K562 (cell line): ENCODE data around the gene MPG. TPM values are rescaled to one million over a fixed set of nuclear protein-coding genes. Genes with fewer than 3 reads are reported as not detected.

Experiments
- ATAC-seq: fragments of 200-7000 bp; cut with Tn5 transposase; 3 replicates; pipeline ENCODE4 v1.9.1; 2020; ENCODE audit warnings: moderate library complexity
- BruUV-seq: library from RNA; stranded (reverse); fragments of 400-500 nt; replicated peaks from 2 replicates; lab custom pipeline; 2021; lab: Mats Ljungman, UMichigan
- CTCF ChIA-PET: fragments of 300-600 bp; formaldehyde crosslinking; extraction: SDS; loops from one replicate; lab custom pipeline; 2021; ENCODE audit warnings: low intra/inter-chr PET ratio; lab: Yijun Ruan, JAX
- POLR2A ChIA-PET: fragments of 300-600, 350-650 bp; sonication (Branson Sonifier 250); formaldehyde crosslinking; extraction: SDS; loops from one replicate; lab custom pipeline; 2021; ENCODE audit warnings: antibody characterized with exemption, inconsistent platforms; lab: Yijun Ruan, JAX
- DNase-seq, 4 experiments: peaks; one replicate each; pipeline versions ENCODE4 v3.0.0 to v3.0.0-alpha.2; 2011 to 2018; ENCODE audit warnings: low spot score in 3 of 4, mixed read lengths in 3 of 4; ENCODE audit errors: extremely low read depth in 1 of 4
- FAIRE-seq: peaks from 2 replicates; lab custom pipeline; 2011; peaks lifted over from hg19 to GRCh38; lab: Jason Lieb, UNC
- H2AFZ ChIP-seq: 2 replicates; pipeline ENCODE4 v1.6.0; 2011; ENCODE audit warnings: low read depth, low read length, control low read depth, inconsistent platforms
- H3K27ac ChIP-seq: fragments of 200-600 bp; 3 replicates; pipeline ENCODE4 v1.8.0; 2011; ENCODE audit warnings: low read depth, mild to moderate bottlenecking, control low read depth, inconsistent platforms, low read length, moderate library complexity, mixed read lengths; ENCODE audit errors: extremely low read depth
- H3K27me3 ChIP-seq, 2 experiments: fragments of 300-600 bp in 1 of 2; 2 replicates in 1 of 2; 3 replicates in 1 of 2; pipeline versions ENCODE4 v1.6.0 to v1.8.0; 2011; ENCODE audit warnings: inconsistent platforms in 2 of 2, low read length in 2 of 2, mild to moderate bottlenecking in 1 of 2, mixed read lengths in 1 of 2, moderate library complexity in 1 of 2; ENCODE audit not compliant: control insufficient read depth in 2 of 2, insufficient read depth in 2 of 2
- H3K36me3 ChIP-seq: fragments of 300-600 bp; 3 replicates; pipeline ENCODE4 v1.8.0; 2011; ENCODE audit warnings: mild to moderate bottlenecking, low read length, inconsistent platforms; ENCODE audit not compliant: control insufficient read depth, insufficient read depth
- H3K4me1 ChIP-seq, 2 experiments: fragments of 200-600 bp in 1 of 2; replicated peaks in 1 of 2; 2 replicates in 1 of 2; 3 replicates in 1 of 2; pipeline versions ENCODE4 v1.5.1 to v1.8.0; 2011; ENCODE audit warnings: inconsistent platforms in 2 of 2, low read length in 2 of 2, mild to moderate bottlenecking in 1 of 2, mixed read lengths in 1 of 2, moderate library complexity in 1 of 2; ENCODE audit not compliant: control insufficient read depth in 2 of 2, insufficient read depth in 2 of 2
- H3K4me2 ChIP-seq: 2 replicates; pipeline ENCODE4 v1.6.1; 2011; ENCODE audit warnings: low read length, control low read depth, inconsistent platforms, mixed read lengths; ENCODE audit not compliant: insufficient read depth
- H3K4me3 ChIP-seq: fragments of 200-600 bp; sonication (generic), shearing (Covaris generic); 2 replicates; pipeline ENCODE4 v1.5.1; 2016; ENCODE audit warnings: control low read depth, inconsistent platforms
- H3K79me2 ChIP-seq: fragments of 200-600 bp; 3 replicates; pipeline ENCODE4 v1.8.0; 2011; ENCODE audit warnings: low read length, inconsistent platforms; ENCODE audit not compliant: control insufficient read depth, insufficient read depth
- H3K9ac ChIP-seq, 2 experiments: 2 replicates each; pipeline versions ENCODE4 v1.6.0 to v1.6.1; 2011; ENCODE audit warnings: low read depth in 2 of 2, low read length in 2 of 2, control low read depth in 1 of 2, inconsistent platforms in 1 of 2, mild to moderate bottlenecking in 1 of 2, mixed read lengths in 1 of 2; ENCODE audit not compliant: insufficient read depth in 1 of 2
- H3K9me1 ChIP-seq: one replicate; pipeline ENCODE4 v1.6.0; 2011; ENCODE audit warnings: inconsistent platforms, mild to moderate bottlenecking, low read length, moderate library complexity; ENCODE audit not compliant: control insufficient read depth, insufficient read depth
- H3K9me3 ChIP-seq: replicated peaks from 2 replicates; pipeline ENCODE4 v1.5.1; 2011; ENCODE audit warnings: low read depth, low read length, inconsistent platforms; ENCODE audit not compliant: control insufficient read depth, insufficient read depth
- H4K20me1 ChIP-seq: replicated peaks from 2 replicates; pipeline ENCODE4 v1.6.1; 2011; ENCODE audit warnings: low read length, inconsistent platforms, mixed read lengths; ENCODE audit not compliant: control insufficient read depth, insufficient read depth
- ARID1B ChIP-seq: fragments of 450-650 bp; IDR thresholded peaks from 2 replicates; pipeline ENCODE4 v1.6.1; 2016; ENCODE audit warnings: antibody characterized with exemption, mild to moderate bottlenecking, inconsistent platforms
- EP400 ChIP-seq: fragments of 450-650 bp; IDR thresholded peaks from 2 replicates; pipeline ENCODE4 v1.6.1; 2017; ENCODE audit warnings: antibody characterized with exemption, mild to moderate bottlenecking, moderate library complexity
- ESRRA ChIP-seq: fragments of 450-650 bp; IDR thresholded peaks from 2 replicates; pipeline ENCODE4 v1.6.1; 2014; ENCODE audit warnings: low read depth, mild to moderate bottlenecking, moderate library complexity, borderline replicate concordance
- FUS ChIP-seq: fragments of 200-400 bp; formaldehyde crosslinking; optimal IDR thresholded peaks from 2 replicates; pipeline ENCODE3; 2017; ENCODE audit warnings: low read depth, low read length
- IFI16 ChIP-seq: fragments of 250-450 bp; sonication (Bioruptor Pico); IDR thresholded peaks from 2 replicates; pipeline ENCODE4 v2.1.2; 2022; ENCODE audit warnings: mild to moderate bottlenecking, inconsistent platforms
- IRF2 ChIP-seq: sonication (generic); formaldehyde crosslinking; IDR thresholded peaks from 2 replicates; pipeline ENCODE4 v1.8.1; 2022; ENCODE audit warnings: mild to moderate bottlenecking, missing genetic modification reagents
- MYC ChIP-seq, 2 experiments: fragments of 250-450 bp in 1 of 2; sonication (Bioruptor Pico) in 1 of 2; IDR thresholded peaks; 2 replicates each; pipeline versions ENCODE4 v1.5.1 to v1.6.1; 2012 to 2021; ENCODE audit warnings: low read depth in 2 of 2, borderline replicate concordance in 1 of 2, improper control_type of control experiment in 1 of 2, low read length in 1 of 2, mild to moderate bottlenecking in 1 of 2, moderate library complexity in 1 of 2
- NCOA6 ChIP-seq: fragments of 450-650 bp; IDR thresholded peaks from 2 replicates; pipeline ENCODE4 v1.6.1; 2017; ENCODE audit warnings: mild to moderate bottlenecking
- RBM34 ChIP-seq: fragments of 200-400 bp; formaldehyde crosslinking; IDR thresholded peaks from 2 replicates; pipeline ENCODE4 v1.6.1; 2018; ENCODE audit warnings: low read length, borderline replicate concordance; ENCODE audit not compliant: insufficient read depth
- RCOR1 ChIP-seq, 2 experiments: IDR thresholded peaks; 2 replicates each; pipeline ENCODE4 v1.6.1; 2012; ENCODE audit warnings: low read depth in 2 of 2, low read length in 2 of 2, borderline replicate concordance in 1 of 2, improper control_type of control experiment in 1 of 2
- TEAD4 ChIP-seq, 2 experiments: sonication (generic) in 1 of 2; formaldehyde crosslinking in 1 of 2; IDR thresholded peaks; 2 replicates each; pipeline versions ENCODE4 v1.6.1 to v1.8.0; 2012 to 2022; ENCODE audit warnings: borderline replicate concordance in 1 of 2, inconsistent platforms in 1 of 2, low read length in 1 of 2, mild to moderate bottlenecking in 1 of 2, missing genetic modification reagents in 1 of 2
- TSC22D4 ChIP-seq: fragments of 450-650 bp; IDR thresholded peaks from 2 replicates; pipeline ENCODE4 v1.6.1; 2016; ENCODE audit warnings: missing genetic modification characterization, missing biosample characterization, control low read depth
- U2AF2 ChIP-seq: fragments of 200-400 bp; formaldehyde crosslinking; optimal IDR thresholded peaks from 2 replicates; pipeline ENCODE3; 2017; ENCODE audit warnings: low read depth, mild to moderate bottlenecking, low read length
- ZFP30 ChIP-seq: fragments of 250-450 bp; sonication (Bioruptor Pico); IDR thresholded peaks from 2 replicates; pipeline ENCODE4 v1.8.0; 2022; ENCODE audit warnings: moderate library complexity, mild to moderate bottlenecking, inconsistent platforms, borderline replicate concordance
- ZNF175 ChIP-seq: fragments of 200-800 bp; sonication (Bioruptor generic); IDR thresholded peaks from 2 replicates; pipeline ENCODE4 v1.6.1; 2016; ENCODE audit warnings: low read depth, mild to moderate bottlenecking, missing genetic modification characterization, missing compliant biosample characterization
- ZNF408 ChIP-seq: fragments of 250-450 bp; sonication (Bioruptor Pico); IDR thresholded peaks from 2 replicates; pipeline ENCODE4 v1.4.0; 2020; ENCODE audit warnings: low read depth, mild to moderate bottlenecking, moderate library complexity
- WGBS: fragments of 100-300 bp; shearing (Covaris generic); methylation state at CpG from one replicate; pipeline ENCODE4 v1.1.6; 2016; ENCODE audit warnings: low coverage, mixed read lengths; ENCODE audit not compliant: insufficient coverage; ENCODE audit errors: missing lambda C conversion rate; 5-methylcytosine and 5-hydroxymethylcytosine counted together
- in situ Hi-C: fragments of 300-500 bp; cut with MboI; formaldehyde crosslinking; loops from 4 replicates; pipeline ENCODE4 v1.15.0; 2018; ENCODE audit warnings: inconsistent platforms, mixed read lengths
- intact Hi-C: fragments of 100-400 bp; cut with micrococcal nuclease; formaldehyde crosslinking; loops from 2 replicates; pipeline ENCODE4 v1.14.2; 2022
- polyA plus RNA-seq, 8 experiments: library from polyadenylated mRNA; depleted of rRNA in 4 of 8; stranded (reverse) in 5 of 8; unstranded in 3 of 8; fragments of >200 nt; fragmentation: Nextera tagmentation in 2 of 8; fragmentation: Illumina TruSeq in 1 of 8; extraction: Ambion mirVana in 2 of 8; extraction: Trizol in 1 of 8; gene quantifications; 2 replicates each; pipeline versions ENCODE4 v1.2.1 to v1.2.3, GENCODE V29; 2011 to 2014; ENCODE audit warnings: inconsistent platforms in 1 of 8, missing spikeins in 1 of 8
- total RNA-seq, 7 experiments: library from RNA; depleted of rRNA in 6 of 7; stranded (reverse); fragments of >200 nt in 6 of 7; fragmentation: Illumina TruSeq in 2 of 7; extraction: Trizol in 2 of 7; gene quantifications; 2 replicates each; pipeline versions ENCODE4 v1.2.1 to v1.2.3, GENCODE V29; 2011 to 2021; ENCODE audit warnings: low replicate concordance in 1 of 7
- TF ChIP-seq, protein P1 (sequence below), 2 experiments: fragments of 150-350 bp in 1 of 2; IDR thresholded peaks; 2 replicates each; pipeline ENCODE4 v1.6.1; 2012 to 2016; ENCODE audit warnings: low read depth in 2 of 2, low read length in 2 of 2, mild to moderate bottlenecking in 1 of 2, moderate library complexity in 1 of 2
- TF ChIP-seq, protein P2 (sequence below): fragments of 450-650 bp; formaldehyde crosslinking; IDR thresholded peaks from 2 replicates; pipeline ENCODE4 v1.4.0; 2022; ENCODE audit warnings: missing genetic modification characterization

Gene MPG
- total and polyA plus RNA-seq, 9 of the 15 experiments (the other 6 are each of a cell fraction or from before 2014, with no cell fraction given) = 0.42 to 226 (median 36.2) TPM

DNA sequence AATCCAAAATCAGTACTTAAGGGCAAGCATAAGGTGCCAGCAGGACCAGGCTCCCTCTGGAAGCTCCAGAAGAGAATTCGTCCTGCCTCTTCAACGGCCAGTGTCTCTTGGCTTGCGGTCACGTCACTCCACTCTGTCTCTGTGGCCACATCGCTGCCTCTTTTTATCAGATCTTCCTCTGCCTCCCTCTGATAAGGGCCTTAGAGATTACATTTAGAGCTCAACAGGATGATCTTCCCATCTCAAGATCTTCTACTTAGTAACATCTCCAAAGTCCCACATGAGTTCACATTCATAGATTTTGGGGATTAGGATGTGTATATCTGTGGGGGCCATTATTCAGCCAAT is 16.9 kb downstream of the MPG start:
- WGBS = 17% methylated on average over 5 of the region's 5 CpGs
- Histone ChIP-seq H3K4me1 (peaks cover 14 to 52% of the 10 kb centered on the region in 2 experiments; a peak in 4 of 5 replicates), H3K79me2 (no peaks in the 10 kb centered on the region), H2AFZ (no peak overlapping the region), H3K4me2 (0 out of 2 replicates have a peak overlapping the region, but pooled peaks have one; percentile 7), H3K9ac (peak overlapping the region in 1 of 2 experiments; percentile 78; a peak in 2 of 4 replicates), H3K27ac (no peak overlapping the region), H3K27me3 (no peaks in the 10 kb centered on the region), H4K20me1 (no peaks in the 10 kb centered on the region), H3K4me3 (no peak overlapping the region), H3K36me3 (peaks cover 44% of the 10 kb centered on the region; the same call in 2 of the 3 replicates), H3K9me1 (no peaks in the 10 kb centered on the region), H3K9me3 (no peaks in the 10 kb centered on the region)
- POLR2A ChIA-PET = interaction anchor here (0.6 to 2.1 kb wide), 8 partner anchors 8 to 87 kb away, joined by 3 to 16 read pairs (median 4); no protein-coding TSS in a partner anchor
- in situ Hi-C loops = no loop called here
- FAIRE-seq (no peak), DNase-seq (no peak), ATAC-seq (no peak)
- intact Hi-C loops = no loop called here
- BruUV-seq = no TSS peak
- CTCF ChIA-PET = interaction anchor here (5.2 kb wide), 1 partner anchor 28 kb away, joined by 125 read pairs; no protein-coding TSS in a partner anchor
- TF ChIP-seq TEAD4 (IDR thresholded peaks at IDR 0.05; ENCODE audit: low read length) = no peak
- TF ChIP-seq TEAD4 (CRISPR knock-in tag; IDR thresholded peaks at IDR 0.05; ENCODE audit: borderline replicate concordance) = no peak
- TF ChIP-seq ZNF175 (CRISPR knock-in tag) = no peak
- no peak for TF ChIP-seq IFI16 (CRISPR knock-in tag)
- TF ChIP-seq NCOA6 = no peak
- peak; percentile 28; the same call in 1 of the 2 replicates for TF ChIP-seq ESRRA
- no peak for TF ChIP-seq FUS
- TF ChIP-seq RBM34 = no peak
- TF ChIP-seq MYC (IDR thresholded peaks at IDR 0.05; ENCODE audit: low read depth, low read length) = no peak
- TF ChIP-seq MYC (CRISPR knock-in tag; IDR thresholded peaks at IDR 0.05; ENCODE audit: borderline replicate concordance, low read depth) = no peak
- TF ChIP-seq, protein P1, sequence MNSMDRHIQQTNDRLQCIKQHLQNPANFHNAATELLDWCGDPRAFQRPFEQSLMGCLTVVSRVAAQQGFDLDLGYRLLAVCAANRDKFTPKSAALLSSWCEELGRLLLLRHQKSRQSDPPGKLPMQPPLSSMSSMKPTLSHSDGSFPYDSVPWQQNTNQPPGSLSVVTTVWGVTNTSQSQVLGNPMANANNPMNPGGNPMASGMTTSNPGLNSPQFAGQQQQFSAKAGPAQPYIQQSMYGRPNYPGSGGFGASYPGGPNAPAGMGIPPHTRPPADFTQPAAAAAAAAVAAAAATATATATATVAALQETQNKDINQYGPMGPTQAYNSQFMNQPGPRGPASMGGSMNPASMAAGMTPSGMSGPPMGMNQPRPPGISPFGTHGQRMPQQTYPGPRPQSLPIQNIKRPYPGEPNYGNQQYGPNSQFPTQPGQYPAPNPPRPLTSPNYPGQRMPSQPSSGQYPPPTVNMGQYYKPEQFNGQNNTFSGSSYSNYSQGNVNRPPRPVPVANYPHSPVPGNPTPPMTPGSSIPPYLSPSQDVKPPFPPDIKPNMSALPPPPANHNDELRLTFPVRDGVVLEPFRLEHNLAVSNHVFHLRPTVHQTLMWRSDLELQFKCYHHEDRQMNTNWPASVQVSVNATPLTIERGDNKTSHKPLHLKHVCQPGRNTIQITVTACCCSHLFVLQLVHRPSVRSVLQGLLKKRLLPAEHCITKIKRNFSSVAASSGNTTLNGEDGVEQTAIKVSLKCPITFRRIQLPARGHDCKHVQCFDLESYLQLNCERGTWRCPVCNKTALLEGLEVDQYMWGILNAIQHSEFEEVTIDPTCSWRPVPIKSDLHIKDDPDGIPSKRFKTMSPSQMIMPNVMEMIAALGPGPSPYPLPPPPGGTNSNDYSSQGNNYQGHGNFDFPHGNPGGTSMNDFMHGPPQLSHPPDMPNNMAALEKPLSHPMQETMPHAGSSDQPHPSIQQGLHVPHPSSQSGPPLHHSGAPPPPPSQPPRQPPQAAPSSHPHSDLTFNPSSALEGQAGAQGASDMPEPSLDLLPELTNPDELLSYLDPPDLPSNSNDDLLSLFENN (IDR thresholded peaks at IDR 0.05; ENCODE audit: low read depth in 2 of 2, low read length in 2 of 2) = no peak
- TF ChIP-seq ZNF408 (CRISPR knock-in tag) = no peak
- no peak for TF ChIP-seq EP400
- TF ChIP-seq IRF2 = no peak
- 0 out of 2 replicates have a peak, but pooled peaks have one; percentile 12 for TF ChIP-seq ARID1B
- no peak for TF ChIP-seq TSC22D4 (tag)
- no peak for TF ChIP-seq U2AF2
- TF ChIP-seq, protein P2, sequence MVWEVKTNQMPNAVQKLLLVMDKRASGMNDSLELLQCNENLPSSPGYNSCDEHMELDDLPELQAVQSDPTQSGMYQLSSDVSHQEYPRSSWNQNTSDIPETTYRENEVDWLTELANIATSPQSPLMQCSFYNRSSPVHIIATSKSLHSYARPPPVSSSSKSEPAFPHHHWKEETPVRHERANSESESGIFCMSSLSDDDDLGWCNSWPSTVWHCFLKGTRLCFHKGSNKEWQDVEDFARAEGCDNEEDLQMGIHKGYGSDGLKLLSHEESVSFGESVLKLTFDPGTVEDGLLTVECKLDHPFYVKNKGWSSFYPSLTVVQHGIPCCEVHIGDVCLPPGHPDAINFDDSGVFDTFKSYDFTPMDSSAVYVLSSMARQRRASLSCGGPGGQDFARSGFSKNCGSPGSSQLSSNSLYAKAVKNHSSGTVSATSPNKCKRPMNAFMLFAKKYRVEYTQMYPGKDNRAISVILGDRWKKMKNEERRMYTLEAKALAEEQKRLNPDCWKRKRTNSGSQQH (CRISPR knock-in tag) = no peak
- no peak for TF ChIP-seq ZFP30 (CRISPR knock-in tag)
- TF ChIP-seq RCOR1 (IDR thresholded peaks at IDR 0.05; ENCODE audit: borderline replicate concordance in 1 of 2, low read depth in 2 of 2, low read length in 2 of 2) = 0 out of 4 replicates have a peak, but pooled peaks of 1 of the 2 experiments have one; percentile 28
